OCI-M1 (cell line): ENCODE data around the gene SLFN12L.
"Not testable (repeated sequence)": the region's sequence is repeated elsewhere in the genome, so short reads cannot be mapped to it uniquely, and the experiment has no call there.

ENCODE experiments used
- DNase-seq: peaks from one replicate; lab custom pipeline; 2025; lab: John Stamatoyannopoulos, UW

Gene SLFN12L

GRCh38 chr17:35537601-35538141, at the start of gene SLFN12L:
Gene SLFN12L, minus strand, starts transcription at chr17:35537678. Its CDS starts 15,314 bp downstream, at chr17:35522364.
- peak; percentile 91 for DNase-seq

GRCh38 chr17:35586569-35587073, 49.1 kb upstream of the SLFN12L start:
- DNase-seq: no peak

GRCh38 chr17:35584061-35584460, 46.6 kb upstream of the SLFN12L start:
- DNase-seq: peak; percentile 66

- DNase-seq: peak; percentile 54
Measured at GRCh38 chr17:35578929-35579432, 41.5 kb upstream of the SLFN12L start.

DNA sequence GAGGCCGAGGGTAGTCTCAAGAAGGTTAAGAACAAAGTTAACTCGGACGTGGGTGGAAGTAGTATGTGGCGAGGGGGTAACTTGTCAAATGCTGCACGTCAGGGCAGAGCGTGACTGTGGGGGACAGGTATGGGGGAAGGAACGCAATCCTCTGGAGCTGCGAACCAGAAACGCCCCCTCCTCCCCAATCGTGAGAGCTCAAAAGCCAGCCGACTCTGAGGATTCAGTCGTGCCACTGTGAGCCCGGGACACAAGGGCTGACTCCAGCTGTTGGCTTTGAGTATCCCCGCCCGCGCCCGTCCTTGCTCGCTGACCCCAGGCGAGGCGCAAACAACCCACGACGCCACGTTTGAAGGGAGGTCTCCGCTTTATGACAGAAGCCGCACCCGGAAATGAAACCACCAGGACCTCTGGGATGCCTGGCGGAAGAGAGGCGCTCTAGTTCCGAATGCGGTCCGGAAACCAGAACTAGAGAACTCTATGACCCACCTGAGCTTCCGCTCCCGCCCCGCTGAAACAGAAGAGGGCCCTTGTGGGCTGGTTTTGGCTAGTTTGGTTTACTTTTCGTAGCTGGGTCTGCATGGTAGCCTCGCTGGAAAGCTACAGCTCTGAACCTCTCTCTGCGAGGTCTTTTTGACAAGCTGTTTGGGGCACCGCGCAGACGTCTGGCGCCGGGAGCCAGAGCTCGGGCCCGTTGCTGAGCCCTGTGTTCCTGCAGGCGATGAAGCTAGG, 40.9 kb upstream of the SLFN12L start, which contains the start of gene PEX12:
Gene PEX12, minus strand, starts transcription at position 375 of the 732 bp plus-strand sequence. CDS start 550 bp downstream, outside the sequence.
- DNase-seq: peak; percentile 98

GRCh38 chr17:35577830-35578196, 40.3 kb upstream of the SLFN12L start:
- peak; percentile 72 for DNase-seq

DNA sequence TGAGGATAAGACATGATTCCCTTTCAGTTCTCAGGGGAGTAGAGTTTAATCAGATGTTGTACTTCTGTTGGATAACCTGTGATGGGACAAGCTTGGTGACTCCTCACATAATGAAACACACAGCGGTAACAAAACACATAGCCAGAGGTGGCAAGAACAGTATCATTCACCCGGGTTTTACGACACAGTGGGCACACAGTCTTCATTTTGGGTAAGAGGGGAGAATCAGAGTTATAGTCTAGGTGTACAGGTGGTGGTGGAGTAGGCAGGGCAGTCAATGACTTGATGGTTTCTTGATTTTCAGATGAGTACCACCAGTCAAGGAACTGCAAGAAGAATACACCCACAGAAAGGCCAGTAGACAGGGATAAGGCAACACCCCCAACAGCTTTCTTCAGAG, 38.3 kb upstream of the SLFN12L start:
- no peak for DNase-seq

- DNase-seq: no peak
Measured at GRCh38 chr17:35569405-35569804, 31.9 kb upstream of the SLFN12L start.

DNA sequence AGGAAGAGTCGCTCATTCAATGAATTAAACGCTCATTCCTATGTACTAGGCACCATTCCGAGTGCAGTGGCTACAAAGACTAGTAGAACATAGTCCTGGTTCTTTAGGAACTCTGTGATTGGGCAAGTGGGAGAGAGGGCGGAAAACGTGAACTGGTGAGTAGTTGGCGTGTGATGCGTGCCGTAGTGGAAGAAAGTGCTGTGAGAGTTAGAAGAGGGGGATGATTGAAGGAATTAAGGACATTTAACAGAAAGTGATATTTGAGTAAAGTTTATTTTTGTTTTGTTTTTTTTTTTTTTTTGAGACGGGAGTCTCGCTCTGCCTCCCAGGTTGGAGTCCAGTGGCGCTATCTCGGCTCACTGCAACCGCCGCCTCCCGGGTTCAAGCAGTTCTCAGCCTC, 31.1 kb upstream of the SLFN12L start:
- DNase-seq: peak; percentile 52

DNA sequence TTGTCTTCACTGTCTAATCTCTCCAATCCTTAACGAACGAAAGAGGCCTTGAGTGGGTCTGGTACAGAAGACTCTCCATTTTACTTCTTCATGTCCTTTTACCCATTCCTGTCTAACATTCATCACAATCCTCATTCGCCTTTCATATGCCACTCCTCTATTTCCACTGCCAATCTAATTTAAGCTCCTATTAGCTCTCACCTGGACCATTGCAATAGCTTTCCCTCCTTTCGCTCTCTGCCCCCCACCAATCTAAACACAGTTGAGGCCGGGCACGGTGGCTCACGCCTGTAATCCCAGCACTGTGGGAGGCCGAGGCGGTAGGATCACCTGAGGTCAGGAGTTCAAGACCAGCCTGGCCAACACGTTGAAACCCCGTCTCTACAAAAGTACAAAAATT, 29.5 kb upstream of the SLFN12L start:
- no peak for DNase-seq

DNA sequence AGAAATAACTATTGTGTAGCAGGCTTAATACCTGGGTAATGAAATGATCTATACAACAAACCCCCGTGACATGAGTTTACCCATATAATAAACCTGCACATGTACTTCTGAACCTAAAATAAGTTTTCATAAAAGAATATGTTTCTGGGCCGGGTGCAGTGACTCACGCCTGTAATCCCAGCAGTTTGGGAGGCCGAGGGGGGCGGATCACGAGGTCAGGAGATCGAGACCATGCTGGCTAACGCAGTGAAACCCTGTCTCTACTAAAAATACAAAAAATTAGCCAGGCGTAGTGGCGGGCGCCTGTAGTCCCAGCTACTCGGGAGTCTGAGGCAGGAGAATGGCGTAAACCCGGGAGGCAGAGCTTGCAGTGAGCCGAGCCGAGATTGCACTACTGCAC, 25.7 kb upstream of the SLFN12L start:
- not testable (repeated sequence) for DNase-seq

DNA sequence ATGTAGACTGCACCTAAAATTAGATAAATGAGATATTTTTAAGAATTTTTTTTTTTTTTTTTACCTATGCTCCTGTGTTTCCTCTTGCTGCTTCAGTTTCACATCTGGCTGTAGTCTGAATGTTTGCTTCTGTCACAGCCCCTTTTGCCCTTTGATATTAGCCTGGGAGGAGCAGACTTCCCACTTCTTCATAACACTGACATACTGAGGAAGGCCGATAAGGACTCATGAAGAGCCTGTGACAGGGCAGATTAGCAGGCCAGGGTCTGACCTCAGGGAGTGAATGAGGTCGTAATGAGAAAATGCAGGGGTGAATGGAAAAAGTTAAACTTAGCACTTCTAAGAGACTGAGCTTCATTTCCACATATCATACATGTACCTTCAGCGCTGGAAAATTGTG, 23.2 kb upstream of the SLFN12L start, which contains the start of gene SLFN14:
Gene SLFN14, minus strand, starts transcription at position 117 of the 400 bp plus-strand sequence. CDS start 2,757 bp downstream, outside the sequence.
- DNase-seq: peak; percentile 99

DNA sequence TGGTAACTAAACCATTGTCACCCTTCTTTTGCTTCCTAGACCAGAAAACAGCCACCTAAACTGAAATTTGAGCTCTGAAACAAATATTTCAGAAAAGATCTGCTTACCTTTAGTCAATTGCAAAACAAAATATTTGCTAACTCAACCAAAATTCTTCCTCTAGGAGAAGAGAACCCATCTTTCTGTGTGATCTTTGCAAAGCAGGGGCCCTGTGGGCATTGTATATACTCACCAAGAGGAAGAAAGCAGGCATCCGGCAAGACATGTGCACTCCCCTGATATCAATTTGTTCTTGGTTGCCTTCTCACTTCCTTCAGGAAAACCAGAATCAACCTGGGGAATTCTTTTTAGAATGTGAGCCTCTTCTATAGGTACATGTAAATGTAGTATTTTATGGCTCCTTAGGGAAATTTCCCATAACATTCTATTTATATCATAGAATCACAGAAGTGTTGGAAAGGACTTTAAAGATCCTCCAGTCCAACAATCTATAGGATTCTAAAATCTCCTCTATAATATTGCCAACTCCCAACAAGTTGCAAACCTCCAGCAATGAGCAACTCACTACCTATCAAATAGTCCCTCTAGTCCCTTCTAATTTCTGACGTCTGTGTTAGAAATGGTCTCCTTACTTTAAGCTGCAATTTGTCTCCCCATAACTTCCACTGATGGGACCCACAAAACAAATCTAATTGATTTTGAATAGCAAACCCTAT, 22.2 kb upstream of the SLFN12L start:
- peak; percentile 65 for DNase-seq

GRCh38 chr17:35557353-35557752, 19.9 kb upstream of the SLFN12L start:
- DNase-seq: no peak

- DNase-seq: peak; percentile 38
Measured at GRCh38 chr17:35555691-35556090, 18.2 kb upstream of the SLFN12L start.

GRCh38 chr17:35554668-35555067, 17.2 kb upstream of the SLFN12L start:
- no peak for DNase-seq

DNA sequence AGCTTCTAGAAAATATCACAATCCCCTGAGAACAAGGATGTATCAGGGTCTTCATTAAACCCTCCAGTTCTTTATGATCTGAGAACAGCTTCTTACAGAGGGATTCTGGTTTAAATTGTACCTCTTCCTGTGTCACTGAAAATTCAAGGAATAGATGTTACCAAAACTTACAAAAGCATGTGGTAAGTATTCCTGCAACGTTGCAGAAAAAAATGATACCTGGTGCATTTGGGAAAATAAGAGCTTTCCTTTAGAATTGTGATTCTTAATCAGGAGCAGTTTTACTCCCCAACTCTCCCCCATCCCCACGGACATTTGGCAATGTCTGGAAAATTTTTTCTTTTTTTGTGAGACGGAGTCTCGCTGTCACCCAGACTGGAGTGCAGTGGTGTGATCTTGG, 15.8 kb upstream of the SLFN12L start:
- no peak for DNase-seq

DNA sequence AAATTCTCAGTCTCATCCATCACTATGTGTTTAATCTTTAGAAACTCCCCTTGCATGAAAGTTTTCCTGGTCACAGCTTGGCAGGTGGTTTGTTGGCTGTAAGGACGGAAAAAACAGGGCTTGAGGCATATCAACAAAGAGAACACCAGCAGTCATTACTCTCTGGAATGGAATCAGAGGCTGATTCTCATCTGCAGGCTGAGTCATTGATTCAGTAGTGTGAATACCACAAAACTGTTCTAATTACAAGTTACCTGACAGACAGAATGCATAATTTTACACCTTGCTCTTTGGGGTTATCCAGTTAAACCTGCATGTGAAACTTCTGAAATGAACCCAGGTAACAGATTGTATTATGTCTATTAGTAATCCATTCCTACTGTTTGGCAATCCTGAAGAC, 11.5 kb upstream of the SLFN12L start:
- no peak for DNase-seq

DNA sequence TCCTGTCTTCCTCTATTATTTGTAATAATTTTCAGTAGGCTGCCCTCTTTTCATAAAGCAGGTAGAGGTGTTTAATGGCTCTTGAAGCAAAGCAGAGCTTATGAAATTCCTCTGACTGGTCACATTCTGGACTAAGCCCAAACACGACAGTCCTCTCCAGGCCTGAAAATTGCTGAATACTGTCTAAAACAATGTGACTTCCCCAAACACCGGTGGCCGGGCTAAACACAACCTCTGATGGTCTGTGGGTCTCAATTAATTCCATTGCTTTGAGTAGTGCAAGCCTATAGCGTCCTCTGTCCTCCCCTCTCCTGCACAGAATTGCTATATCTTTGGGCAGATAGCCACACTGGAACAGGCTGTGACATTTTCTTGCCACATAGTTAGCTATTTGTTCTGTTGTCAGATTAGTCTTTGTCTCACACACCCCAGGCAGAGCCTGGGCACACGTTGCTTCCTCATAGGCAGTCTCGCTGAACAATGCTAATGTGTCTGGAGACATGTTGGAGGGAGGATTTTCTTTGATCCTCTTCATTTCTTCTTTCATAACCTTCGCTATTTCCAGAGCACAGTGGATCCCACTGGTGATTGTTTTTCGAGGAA, 10.8 kb upstream of the SLFN12L start:
- DNase-seq: no peak

- DNase-seq: no peak
Measured at GRCh38 chr17:35546487-35546886, 9.0 kb upstream of the SLFN12L start.

GRCh38 chr17:35545150-35545549, 7.7 kb upstream of the SLFN12L start:
- no peak for DNase-seq

DNA sequence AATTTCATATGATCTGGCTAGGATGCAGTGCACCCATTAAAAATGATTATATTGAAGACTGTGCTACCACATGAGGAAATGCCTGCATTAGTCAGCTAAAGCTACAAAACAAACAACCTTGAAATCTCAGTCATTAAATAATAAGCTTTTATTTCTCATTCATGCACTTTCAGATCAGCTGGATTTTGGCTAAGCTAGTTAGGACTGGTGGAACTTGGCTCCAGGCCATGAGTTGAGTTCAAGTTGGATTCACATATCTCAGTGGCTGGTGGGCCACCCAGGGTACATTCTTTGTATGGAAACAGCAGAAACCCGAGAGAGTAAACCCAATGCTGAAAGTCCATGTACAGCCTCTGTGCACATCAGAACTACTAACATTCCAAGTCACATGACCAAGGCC, 6.4 kb upstream of the SLFN12L start:
- no peak for DNase-seq
